Esophagus muscularis mucosa (tissue), 4 donors: ENCODE data around the gene CTH. TPM values are rescaled to one million over a fixed set of nuclear protein-coding genes. Genes with fewer than 3 reads are reported as not detected.
A peak's percentile ranks its signal among the peaks of the same experiment; 100 is the strongest.

ENCODE experiments used
- DNase-seq: peaks from one replicate; pipeline ENCODE4 v3.0.0-alpha.2; 2017; ENCODE audit errors: extremely low spot score
- H3K27ac ChIP-seq, 4 donors: fragments of 200-600 bp; sonication (generic); replicated peaks in 1 of 4; 1 replicate in 3 of 4; 2 replicates in 1 of 4; pipeline ENCODE4 v1.5.1; 2016 to 2019; ENCODE audit warnings: mild to moderate bottlenecking in 1 of 4
- H3K27me3 ChIP-seq, 4 donors: fragments of 200-600 bp; sonication (generic); one replicate each; pipeline versions ENCODE4 v1.5.1 to v1.6.0; 2016 to 2019
- H3K36me3 ChIP-seq, 4 donors: fragments of 200-600 bp; sonication (generic); one replicate each; pipeline ENCODE4 v1.5.1; 2016 to 2019
- H3K4me1 ChIP-seq, 4 donors: fragments of 200-600 bp; sonication (generic); one replicate each; pipeline ENCODE4 v1.5.1; 2016 to 2019
- H3K4me3 ChIP-seq, 4 donors: fragments of 200-600 bp; sonication (generic); 1 replicate in 2 of 4; 2 replicates in 2 of 4; pipeline ENCODE4 v1.5.1; 2016 to 2019; ENCODE audit warnings: mild to moderate bottlenecking in 4 of 4, moderate library complexity in 1 of 4
- H3K9me3 ChIP-seq, 4 donors: fragments of 200-600 bp; sonication (generic); 1 replicate in 3 of 4; 2 replicates in 1 of 4; pipeline ENCODE4 v1.5.1; 2016 to 2019
- CTCF ChIP-seq, 3 experiments: fragments of 200-600 bp in 2 of 3; fragments of 450-650 bp in 1 of 3; sonication (generic) in 2 of 3; IDR thresholded peaks; one replicate each; pipeline ENCODE4 v1.5.1; 2017 to 2019; ENCODE audit warnings: antibody characterized with exemption in 3 of 3, mild to moderate bottlenecking in 2 of 3, moderate library complexity in 1 of 3
- EP300 ChIP-seq: sonication (generic); formaldehyde crosslinking; IDR thresholded peaks from one replicate; pipeline ENCODE4 v1.6.1; 2017; ENCODE audit warnings: antibody characterized with exemption
- POLR2A ChIP-seq: fragments of 450-650 bp; IDR thresholded peaks from one replicate; pipeline ENCODE4 v1.6.1; 2017; ENCODE audit warnings: antibody characterized with exemption, moderate library complexity, mild to moderate bottlenecking, low read depth
- POLR2AphosphoS5 ChIP-seq, 2 donors: sonication (generic); formaldehyde crosslinking; IDR thresholded peaks; one replicate each; pipeline ENCODE4 v1.6.1; 2017; ENCODE audit warnings: antibody characterized with exemption in 2 of 2
- WGBS: methylation state at CpG from one replicate; pipeline ENCODE4 v1.1.5; 2018; 5-methylcytosine and 5-hydroxymethylcytosine counted together
- intact Hi-C: fragments of 100-400 bp; cut with DNase I; formaldehyde crosslinking; loops from one replicate; pipeline ENCODE4 v1.15.1; 2023
- total RNA-seq, 4 donors: library from RNA; depleted of rRNA; stranded (reverse); fragments of >200 nt; gene quantifications; one replicate each; pipeline versions ENCODE4 v1.1.0 to v1.2.1, GENCODE V29; 2016

The CTH gene
- total RNA-seq, 4 donors from 2014 or later: 1.1 to 5.0 (median 3.8) TPM

GRCh38 chr1:70483342-70483741 lies 72.3 kb downstream of the CTH start:
- no peaks in the 10 kb centered on the region for H3K9me3 ChIP-seq
- 89% methylated on average over 4 of the region's 4 CpGs for WGBS
- intact Hi-C loops: no loop called here
- TF ChIP-seq EP300 (no peak), POLR2A (no peak), POLR2AphosphoS5 (IDR thresholded peaks at IDR 0.05) (no peak), CTCF (IDR thresholded peaks at IDR 0.05) (no peak)
- no peak overlapping the region for H3K27ac ChIP-seq
- no peaks in the 10 kb centered on the region for H3K36me3 ChIP-seq
- no peak for DNase-seq
- H3K4me1 ChIP-seq: peaks cover 0 to 17% (median 10%) of the 10 kb centered on the region in 4 donors
- H3K4me3 ChIP-seq: no peak overlapping the region
- H3K27me3 ChIP-seq: no peaks in the 10 kb centered on the region

GRCh38 chr1:70485624-70486023 lies 74.6 kb downstream of the CTH start:
- peaks cover 0 to 17% (median 10%) of the 10 kb centered on the region in 4 donors for H3K4me1 ChIP-seq
- H3K27me3 ChIP-seq: no peaks in the 10 kb centered on the region
- no peak overlapping the region for H3K27ac ChIP-seq
- intact Hi-C loops: no loop called here
- DNase-seq: no peak
- TF ChIP-seq CTCF (IDR thresholded peaks at IDR 0.05): no peak
- no peaks in the 10 kb centered on the region for H3K36me3 ChIP-seq
- no peak overlapping the region for H3K4me3 ChIP-seq
- 64% methylated on average over 4 of the region's 4 CpGs for WGBS
- H3K9me3 ChIP-seq: peaks cover 0 to 5% (median 0%) of the 10 kb centered on the region in 4 donors

GRCh38 chr1:70486676-70487458 lies 75.8 kb downstream of the CTH start:
- no peak for DNase-seq
- WGBS: 92% methylated on average over 1 of the region's 2 CpGs
- H3K27ac ChIP-seq: peak overlapping the region in 2 of 4 donors; percentile 3 to 16

GRCh38 chr1:70487459-70487815 lies 76.4 kb downstream of the CTH start:
- WGBS: 83% methylated on average over 1 of the region's 2 CpGs
- Histone ChIP-seq H3K27ac (no peak overlapping the region), H3K27me3 (no peaks in the 10 kb centered on the region), H3K36me3 (no peaks in the 10 kb centered on the region), H3K9me3 (peaks cover 0 to 5% (median 0%) of the 10 kb centered on the region in 4 donors), H3K4me1 (peaks cover 0 to 17% (median 10%) of the 10 kb centered on the region in 4 donors), H3K4me3 (no peak overlapping the region)
- intact Hi-C loops: no loop called here
- TF ChIP-seq POLR2A: no peak
- TF ChIP-seq POLR2AphosphoS5 (IDR thresholded peaks at IDR 0.05): no peak
- TF ChIP-seq CTCF (IDR thresholded peaks at IDR 0.05): no peak
- no peak for TF ChIP-seq EP300
- DNase-seq: no peak

More at GRCh38 chr1:70486676-70487458, 75.8 kb downstream of the CTH start:
- H3K4me3 ChIP-seq: no peak overlapping the region
- H3K27me3 ChIP-seq: no peaks in the 10 kb centered on the region
- no peaks in the 10 kb centered on the region for H3K36me3 ChIP-seq
- peaks cover 0 to 17% (median 10%) of the 10 kb centered on the region in 4 donors for H3K4me1 ChIP-seq
- intact Hi-C loops: no loop called here
- no peak for TF ChIP-seq CTCF (IDR thresholded peaks at IDR 0.05)
- no peak for TF ChIP-seq POLR2A
- no peak for TF ChIP-seq POLR2AphosphoS5 (IDR thresholded peaks at IDR 0.05)
- TF ChIP-seq EP300: no peak
- peaks cover 0 to 5% (median 0%) of the 10 kb centered on the region in 4 donors for H3K9me3 ChIP-seq
